Measurements from ENCODE around the gene EHMT1.

Gene EHMT1

GRCh38 chr9:137630679-137631078, 11.9 kb downstream of the EHMT1 start:
- Histone ChIP-seq H3K27ac (no peak overlapping the region), H3K4me2 (no peak overlapping the region), H2AFZ (ENCODE audit: low read depth) (no peak overlapping the region), H4K20me1 (ENCODE audit: insufficient read depth) (peaks cover 7% of the 10 kb centered on the region; the same call in 1 of the 2 replicates), H3K9ac (no peak overlapping the region), H3K79me2 (ENCODE audit: insufficient read depth, low read depth) (peaks cover 76% of the 10 kb centered on the region), H3K4me3 (IDR thresholded peaks at IDR 0.05; ENCODE audit: insufficient read depth, low read depth, low read length) (no peak overlapping the region), H3K36me3 (ENCODE audit: insufficient read depth) (no peaks in the 10 kb centered on the region), H3K4me1 (ENCODE audit: low read depth, poor library complexity, severe bottlenecking) (peaks cover 14% of the 10 kb centered on the region), H3K27me3 (ENCODE audit: insufficient read depth, low read depth) (no peaks in the 10 kb centered on the region)
- no peak for TF ChIP-seq CTCF (conservative IDR thresholded peaks at IDR 0.05; ENCODE audit: low read depth, low read length)

GRCh38 chr9:137631345-137632229, 12.8 kb downstream of the EHMT1 start:
- no peak overlapping the region for H3K4me3 ChIP-seq (IDR thresholded peaks at IDR 0.05; ENCODE audit: insufficient read depth, low read depth, low read length)
- H3K27me3 ChIP-seq (ENCODE audit: insufficient read depth, low read depth), result no peaks in the 10 kb centered on the region
- peaks cover 78% of the 10 kb centered on the region for H3K79me2 ChIP-seq (ENCODE audit: insufficient read depth, low read depth)
- no peak for TF ChIP-seq CTCF (conservative IDR thresholded peaks at IDR 0.05; ENCODE audit: low read depth, low read length)
- no peaks in the 10 kb centered on the region for H3K36me3 ChIP-seq (ENCODE audit: insufficient read depth)
- H4K20me1 ChIP-seq (ENCODE audit: insufficient read depth), result peaks cover 7% of the 10 kb centered on the region; the same call in 1 of the 2 replicates
- H2AFZ ChIP-seq (ENCODE audit: low read depth), result no peak overlapping the region
- no peak overlapping the region for H3K4me2 ChIP-seq
- no peak overlapping the region for H3K9ac ChIP-seq
- peaks cover 14% of the 10 kb centered on the region for H3K4me1 ChIP-seq (ENCODE audit: low read depth, poor library complexity, severe bottlenecking)
- H3K27ac ChIP-seq, result no peak overlapping the region

- H4K20me1 ChIP-seq (ENCODE audit: insufficient read depth), result peaks cover 7% of the 10 kb centered on the region; the same call in 1 of the 2 replicates
- H3K4me2 ChIP-seq, result no peak overlapping the region
- no peak overlapping the region for H3K4me3 ChIP-seq (IDR thresholded peaks at IDR 0.05; ENCODE audit: insufficient read depth, low read depth, low read length)
- H3K4me1 ChIP-seq (ENCODE audit: low read depth, poor library complexity, severe bottlenecking), result peaks cover 14% of the 10 kb centered on the region
- H3K36me3 ChIP-seq (ENCODE audit: insufficient read depth), result no peaks in the 10 kb centered on the region
- no peak for TF ChIP-seq CTCF (conservative IDR thresholded peaks at IDR 0.05; ENCODE audit: low read depth, low read length)
- peaks cover 76% of the 10 kb centered on the region for H3K79me2 ChIP-seq (ENCODE audit: insufficient read depth, low read depth)
- H2AFZ ChIP-seq (ENCODE audit: low read depth), result no peak overlapping the region
- H3K9ac ChIP-seq, result no peak overlapping the region
- H3K27me3 ChIP-seq (ENCODE audit: insufficient read depth, low read depth), result no peaks in the 10 kb centered on the region
- H3K27ac ChIP-seq, result no peak overlapping the region
Observed at GRCh38 chr9:137632230-137633161, 13.7 kb downstream of the EHMT1 start.

GRCh38 chr9:137634016-137634415, 15.2 kb downstream of the EHMT1 start:
- Histone ChIP-seq H3K4me2 (no peak overlapping the region), H3K4me1 (ENCODE audit: low read depth, poor library complexity, severe bottlenecking) (peaks cover 8% of the 10 kb centered on the region), H3K36me3 (ENCODE audit: insufficient read depth) (no peaks in the 10 kb centered on the region), H3K9ac (no peak overlapping the region), H3K27me3 (ENCODE audit: insufficient read depth, low read depth) (no peaks in the 10 kb centered on the region), H3K4me3 (IDR thresholded peaks at IDR 0.05; ENCODE audit: insufficient read depth, low read depth, low read length) (no peak overlapping the region), H3K79me2 (ENCODE audit: insufficient read depth, low read depth) (peaks cover 76% of the 10 kb centered on the region), H2AFZ (ENCODE audit: low read depth) (no peak overlapping the region), H3K27ac (no peak overlapping the region), H4K20me1 (ENCODE audit: insufficient read depth) (peaks cover 7% of the 10 kb centered on the region; the same call in 1 of the 2 replicates)
- TF ChIP-seq CTCF (conservative IDR thresholded peaks at IDR 0.05; ENCODE audit: low read depth, low read length), result no peak

Measured in KMS-11 (cell line).